B cell (primary cell): Measurements from ENCODE around the gene ADAMTSL1. TPM values are rescaled to one million over a fixed set of nuclear protein-coding genes. Genes with fewer than 3 reads are reported as not detected.

ENCODE experiments used
- ATAC-seq: fragments of 200-7000 bp; cut with Tn5 transposase; one replicate; pipeline ENCODE4 v1.10.0; 2021; ENCODE audit warnings: low read depth, mild to moderate bottlenecking, moderate number of reproducible peaks, moderate library complexity
- CTCF ChIA-PET: fragments of 350-600 bp; sonication (Branson Sonifier 250); formaldehyde crosslinking; loops from one replicate; lab custom pipeline; 2021; ENCODE audit warnings: antibody characterized with exemption, inconsistent platforms; lab: Charles Lee
- POLR2A ChIA-PET: fragments of 350-600 bp; sonication (Branson Sonifier 250); formaldehyde crosslinking; loops from one replicate; lab custom pipeline; 2021; ENCODE audit warnings: antibody characterized with exemption; lab: Charles Lee
- DNase-seq: peaks from one replicate; pipeline ENCODE4 v3.0.0; 2013
- H2AFZ ChIP-seq: 2 replicates; pipeline ENCODE4 v1.6.1; 2012; ENCODE audit warnings: mild to moderate bottlenecking, low read depth, low read length; ENCODE audit not compliant: insufficient read depth, poor library complexity, severe bottlenecking
- H3K27ac ChIP-seq, 2 donors: 1 replicate in 1 of 2; 2 replicates in 1 of 2; pipeline ENCODE4 v1.5.1; 2012 to 2013; ENCODE audit warnings: low read length in 2 of 2, mild to moderate bottlenecking in 2 of 2, moderate library complexity in 1 of 2
- H3K27me3 ChIP-seq, 4 experiments: fragments of 200-600 bp in 1 of 4; sonication (generic) in 1 of 4; replicated peaks in 1 of 4; 1 replicate in 2 of 4; 2 replicates in 2 of 4; pipeline versions ENCODE4 v1.6.1 to v1.7.0; 2013 to 2016; ENCODE audit warnings: low read length in 3 of 4, mild to moderate bottlenecking in 2 of 4, mixed read lengths in 1 of 4, moderate library complexity in 1 of 4; ENCODE audit not compliant: insufficient read depth in 4 of 4, control insufficient read depth in 3 of 4; ENCODE audit errors: control extremely low read depth in 1 of 4
- H3K36me3 ChIP-seq, 2 experiments: replicated peaks in 1 of 2; 1 replicate in 1 of 2; 2 replicates in 1 of 2; pipeline versions ENCODE4 v1.6.1 to v1.7.1; 2013; ENCODE audit warnings: low read length in 1 of 2; ENCODE audit not compliant: insufficient read depth in 2 of 2, control insufficient read depth in 1 of 2; ENCODE audit errors: control extremely low read depth in 1 of 2, extremely low read depth in 1 of 2
- H3K4me1 ChIP-seq, 2 donors: fragments of 200-600 bp in 1 of 2; sonication (generic) in 1 of 2; 1 replicate in 1 of 2; 2 replicates in 1 of 2; pipeline versions ENCODE4 v1.5.1 to v1.6.1; 2013 to 2017; ENCODE audit warnings: low read length in 2 of 2; ENCODE audit not compliant: control insufficient read depth in 2 of 2, insufficient read depth in 2 of 2
- H3K4me2 ChIP-seq: replicated peaks from 2 replicates; pipeline ENCODE3; 2012; ENCODE audit warnings: mild to moderate bottlenecking, low read depth, low read length; ENCODE audit not compliant: poor library complexity, severe bottlenecking
- H3K4me3 ChIP-seq, 5 experiments: fragments of 200-600 bp in 1 of 5; sonication (generic) in 1 of 5; 1 replicate in 3 of 5; 2 replicates in 2 of 5; pipeline versions ENCODE4 v1.5.1 to v1.7.0; 2011 to 2016; ENCODE audit warnings: low read length in 4 of 5, mild to moderate bottlenecking in 4 of 5, low read depth in 2 of 5, control low read depth in 1 of 5, moderate library complexity in 1 of 5; ENCODE audit not compliant: insufficient read depth in 1 of 5; ENCODE audit errors: control extremely low read depth in 1 of 5, extremely low read depth in 1 of 5
- H3K79me2 ChIP-seq: fragments of 200-600 bp; sonication (generic); one replicate; pipeline ENCODE4 v1.6.0; 2016; ENCODE audit warnings: low read length; ENCODE audit not compliant: control insufficient read depth, insufficient read depth
- H3K9ac ChIP-seq: fragments of 200-600 bp; sonication (generic); 2 replicates; pipeline ENCODE4 v1.6.1; 2017; ENCODE audit warnings: mild to moderate bottlenecking, low read length, moderate library complexity
- H3K9me3 ChIP-seq, 3 donors: one replicate each; pipeline versions ENCODE4 v1.6.1 to v1.7.1; 2013; ENCODE audit warnings: low read length in 2 of 3; ENCODE audit not compliant: control insufficient read depth in 2 of 3, insufficient read depth in 1 of 3; ENCODE audit errors: control extremely low read depth in 1 of 3
- H4K20me1 ChIP-seq: 2 replicates; pipeline ENCODE4 v1.6.0; 2012; ENCODE audit warnings: mild to moderate bottlenecking, low read length; ENCODE audit not compliant: insufficient read depth, control insufficient read depth, poor library complexity, severe bottlenecking
- H3K27ac Mint-ChIP-seq: one replicate; pipeline ENCODE4 v1.8.0; 2021; ENCODE audit warnings: mixed read lengths
- H3K27me3 Mint-ChIP-seq: one replicate; pipeline ENCODE4 v1.8.0; 2021; ENCODE audit warnings: mixed read lengths
- H3K4me1 Mint-ChIP-seq: one replicate; pipeline ENCODE4 v1.8.0; 2021; ENCODE audit warnings: mixed read lengths
- H3K4me3 Mint-ChIP-seq: one replicate; pipeline ENCODE4 v1.8.0; 2021; ENCODE audit warnings: mixed read lengths
- H3K9me3 Mint-ChIP-seq: one replicate; pipeline ENCODE4 v1.8.0; 2022; ENCODE audit warnings: mixed read lengths; ENCODE audit not compliant: insufficient read depth
- EZH2 ChIP-seq: IDR thresholded peaks from 2 replicates; pipeline ENCODE4 v1.6.1; 2012; ENCODE audit warnings: borderline replicate concordance, low read depth, mild to moderate bottlenecking, moderate library complexity, low read length; ENCODE audit not compliant: insufficient read depth, poor library complexity, severe bottlenecking
- WGBS: methylation state at CpG from one replicate; pipeline ENCODE4 v1.1.5; 2013; ENCODE audit warnings: missing lambda C conversion rate; ENCODE audit not compliant: insufficient coverage; 5-methylcytosine and 5-hydroxymethylcytosine counted together
- intact Hi-C: fragments of 100-400 bp; cut with micrococcal nuclease; formaldehyde crosslinking; loops from one replicate; pipeline ENCODE4 v1.10.0; 2022
- polyA plus RNA-seq: library from polyadenylated mRNA; depleted of rRNA; stranded (reverse); fragments of >200 nt; gene quantifications from 2 replicates; pipeline ENCODE4 v1.2.3, GENCODE V29; 2012
- total RNA-seq, 2 donors: library from RNA; stranded (reverse); fragments of 120-200 nt in 1 of 2; gene quantifications; 1 replicate in 1 of 2; 2 replicates in 1 of 2; pipeline versions ENCODE4 v1.2.3 to v1.2.4, GENCODE V29; 2013 to 2022
- TF ChIP-seq, protein P1 (sequence below): fragments of 200-600 bp; IDR thresholded peaks from one replicate; pipeline ENCODE4 v1.8.0; 2022; ENCODE audit warnings: antibody characterized with exemption, mild to moderate bottlenecking

The ADAMTSL1 gene
- total and polyA plus RNA-seq, 2 donors (not counting 1 experiment from before 2014, with no cell fraction given), result not detected

DNA sequence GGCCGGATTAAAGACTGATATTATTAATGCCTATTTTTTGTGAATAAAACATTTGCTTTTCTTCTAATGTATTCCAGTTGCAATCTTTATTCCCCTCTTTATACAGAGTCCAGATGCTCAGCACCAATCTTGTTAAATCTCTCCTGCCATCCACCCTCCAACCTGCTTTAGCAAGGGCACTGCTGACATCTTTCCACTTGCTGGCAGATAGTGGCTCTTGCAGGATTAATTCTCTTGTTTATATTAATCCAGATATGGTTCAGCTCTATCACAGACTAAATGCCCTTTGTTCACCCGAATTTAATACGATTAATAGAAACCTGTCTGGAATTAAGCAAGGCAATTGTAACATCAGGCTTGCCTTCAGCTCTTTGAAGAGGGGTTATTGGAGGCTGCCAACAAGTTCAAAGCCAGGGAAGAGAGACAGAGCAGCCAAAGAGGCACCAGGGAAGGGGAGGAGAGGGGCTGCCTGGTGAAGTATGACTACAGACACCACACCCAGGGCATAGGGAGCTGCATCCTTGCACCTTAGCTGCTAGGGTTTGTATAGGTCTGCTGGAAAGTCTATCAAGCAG, 322.8 kb downstream of the ADAMTSL1 start:
- no peaks in the 10 kb centered on the region for H4K20me1 ChIP-seq
- no peak for TF ChIP-seq EZH2
- TF ChIP-seq, protein P1, sequence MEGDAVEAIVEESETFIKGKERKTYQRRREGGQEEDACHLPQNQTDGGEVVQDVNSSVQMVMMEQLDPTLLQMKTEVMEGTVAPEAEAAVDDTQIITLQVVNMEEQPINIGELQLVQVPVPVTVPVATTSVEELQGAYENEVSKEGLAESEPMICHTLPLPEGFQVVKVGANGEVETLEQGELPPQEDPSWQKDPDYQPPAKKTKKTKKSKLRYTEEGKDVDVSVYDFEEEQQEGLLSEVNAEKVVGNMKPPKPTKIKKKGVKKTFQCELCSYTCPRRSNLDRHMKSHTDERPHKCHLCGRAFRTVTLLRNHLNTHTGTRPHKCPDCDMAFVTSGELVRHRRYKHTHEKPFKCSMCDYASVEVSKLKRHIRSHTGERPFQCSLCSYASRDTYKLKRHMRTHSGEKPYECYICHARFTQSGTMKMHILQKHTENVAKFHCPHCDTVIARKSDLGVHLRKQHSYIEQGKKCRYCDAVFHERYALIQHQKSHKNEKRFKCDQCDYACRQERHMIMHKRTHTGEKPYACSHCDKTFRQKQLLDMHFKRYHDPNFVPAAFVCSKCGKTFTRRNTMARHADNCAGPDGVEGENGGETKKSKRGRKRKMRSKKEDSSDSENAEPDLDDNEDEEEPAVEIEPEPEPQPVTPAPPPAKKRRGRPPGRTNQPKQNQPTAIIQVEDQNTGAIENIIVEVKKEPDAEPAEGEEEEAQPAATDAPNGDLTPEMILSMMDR, result no peak
- H3K4me1 ChIP-seq, result no peaks in the 10 kb centered on the region
- peaks cover 4% of the 10 kb centered on the region for H3K9me3 Mint-ChIP-seq
- no peaks in the 10 kb centered on the region for H3K27me3 Mint-ChIP-seq
- POLR2A ChIA-PET, result no interaction called here
- DNase-seq, result no peak
- H3K79me2 ChIP-seq, result no peaks in the 10 kb centered on the region
- CTCF ChIA-PET, result no interaction called here
- no peaks in the 10 kb centered on the region for H3K27me3 ChIP-seq
- no peaks in the 10 kb centered on the region for H3K4me1 Mint-ChIP-seq
- H3K36me3 ChIP-seq, result no peaks in the 10 kb centered on the region
- intact Hi-C loops, result no loop called here
- ATAC-seq, result no peak
- no peak overlapping the region for H3K27ac Mint-ChIP-seq
- H3K9ac ChIP-seq, result no peak overlapping the region
- no peak overlapping the region for H3K27ac ChIP-seq
- no peak overlapping the region for H3K4me3 ChIP-seq
- no peak overlapping the region for H3K4me3 Mint-ChIP-seq
- WGBS, result 100% methylated on average over 2 of the region's 3 CpGs
- no peaks in the 10 kb centered on the region for H3K9me3 ChIP-seq
- H3K4me2 ChIP-seq, result no peak overlapping the region
- no peak overlapping the region for H2AFZ ChIP-seq

DNA sequence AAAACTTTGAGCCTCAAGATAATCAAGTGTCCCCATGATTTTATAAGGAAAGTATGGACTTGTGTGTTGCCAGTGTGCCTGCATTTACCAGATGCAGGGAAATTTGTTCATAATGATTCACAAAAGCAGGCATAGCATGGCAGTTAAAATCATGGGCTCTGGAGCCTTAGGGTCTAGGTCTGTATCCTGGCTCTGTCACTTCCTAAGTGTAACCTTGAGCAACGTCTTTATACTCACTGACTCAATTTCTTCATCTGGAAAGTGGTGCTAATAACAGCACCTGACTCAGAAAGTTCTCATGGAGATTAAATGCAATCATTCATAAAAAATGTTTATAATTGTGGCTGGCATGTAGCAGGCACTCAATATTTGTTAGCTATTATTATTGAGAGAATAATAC, 324.2 kb downstream of the ADAMTSL1 start:
- TF ChIP-seq, protein P1, result no peak
- TF ChIP-seq EZH2, result no peak
- no peak overlapping the region for H3K9ac ChIP-seq
- DNase-seq (no peak), ATAC-seq (no peak)
- no peaks in the 10 kb centered on the region for H4K20me1 ChIP-seq
- WGBS, result no CpG with 5 or more reads among the region's 1 CpG
- Mint-ChIP-seq H3K4me1 (no peaks in the 10 kb centered on the region), H3K27ac (no peak overlapping the region), H3K9me3 (peaks cover 4% of the 10 kb centered on the region), H3K27me3 (no peaks in the 10 kb centered on the region), H3K4me3 (no peak overlapping the region)
- no peaks in the 10 kb centered on the region for H3K36me3 ChIP-seq
- no peak overlapping the region for H3K4me2 ChIP-seq
- POLR2A ChIA-PET, result no interaction called here
- no peak overlapping the region for H2AFZ ChIP-seq
- H3K4me3 ChIP-seq, result no peak overlapping the region
- H3K79me2 ChIP-seq, result no peaks in the 10 kb centered on the region
- H3K4me1 ChIP-seq, result no peaks in the 10 kb centered on the region
- H3K27me3 ChIP-seq, result no peaks in the 10 kb centered on the region
- CTCF ChIA-PET, result no interaction called here
- no peaks in the 10 kb centered on the region for H3K9me3 ChIP-seq
- no peak overlapping the region for H3K27ac ChIP-seq
- intact Hi-C loops, result no loop called here
